A673 (cell line): ENCODE data around the gene OS9.

Experiments
- CTCF ChIP-seq: fragments of 300-800, 200-600 bp; sonication (generic); conservative IDR thresholded peaks from 2 replicates; pipeline ENCODE4 v1.5.1; 2017; ENCODE audit warnings: low read depth, mild to moderate bottlenecking, antibody characterized with exemption, low read length, moderate library complexity, mixed read lengths
- EZH2 ChIP-seq: fragments of 200-600 bp; sonication (generic); IDR thresholded peaks from 2 replicates; pipeline ENCODE4 v1.6.1; 2017; ENCODE audit warnings: borderline replicate concordance, low read depth, mild to moderate bottlenecking, mixed read lengths, antibody characterized with exemption, low read length; ENCODE audit not compliant: poor library complexity, severe bottlenecking

GRCh38 chr12:57762463-57762862 is 68.5 kb downstream of the OS9 start:
- no peak for TF ChIP-seq CTCF
- TF ChIP-seq EZH2: no peak
